Raji (cell line): ENCODE measurements around the gene TSPAN15.

ENCODE experiments used
- POLR2A ChIP-seq: IDR thresholded peaks from 2 replicates; pipeline ENCODE4 v1.6.1; 2011; ENCODE audit warnings: low read depth, low read length, control low read depth; ENCODE audit not compliant: insufficient read depth

Gene TSPAN15

DNA sequence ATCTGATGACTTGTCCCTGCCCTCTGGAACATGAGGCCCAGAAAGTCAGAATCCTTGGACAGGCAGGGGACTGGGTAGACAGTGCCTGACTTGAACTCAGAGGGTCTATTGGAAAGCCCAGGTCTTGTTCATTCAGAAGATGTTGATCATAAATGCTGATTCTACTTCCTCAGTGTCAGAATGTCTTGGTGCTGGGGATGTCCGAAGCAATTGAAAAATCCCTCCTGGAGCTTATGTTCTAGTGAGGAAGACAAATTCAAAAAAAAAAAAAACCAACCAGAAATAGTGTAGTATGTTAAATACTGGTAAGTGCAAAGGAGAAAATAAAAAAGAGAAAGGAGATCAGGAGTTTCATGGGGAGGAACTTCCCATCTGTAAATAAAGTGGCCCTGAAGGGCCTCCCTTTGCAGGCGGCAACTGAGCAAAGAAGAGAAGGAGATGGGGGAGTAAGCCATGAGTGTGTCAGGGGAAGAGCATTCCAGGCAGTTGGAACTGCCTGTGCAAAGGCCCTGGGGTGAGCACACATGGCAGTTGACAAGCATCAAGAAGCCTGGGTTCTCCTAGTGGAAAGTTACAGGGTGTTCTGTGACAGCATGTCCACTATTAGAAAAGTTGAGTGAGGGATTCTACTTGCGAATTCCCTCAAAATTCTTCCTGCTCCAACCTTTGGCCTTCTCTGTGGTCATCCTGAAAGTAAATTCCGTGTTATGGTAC lies 30.7 kb downstream of the TSPAN15 start:
- TF ChIP-seq POLR2A = no peak

DNA sequence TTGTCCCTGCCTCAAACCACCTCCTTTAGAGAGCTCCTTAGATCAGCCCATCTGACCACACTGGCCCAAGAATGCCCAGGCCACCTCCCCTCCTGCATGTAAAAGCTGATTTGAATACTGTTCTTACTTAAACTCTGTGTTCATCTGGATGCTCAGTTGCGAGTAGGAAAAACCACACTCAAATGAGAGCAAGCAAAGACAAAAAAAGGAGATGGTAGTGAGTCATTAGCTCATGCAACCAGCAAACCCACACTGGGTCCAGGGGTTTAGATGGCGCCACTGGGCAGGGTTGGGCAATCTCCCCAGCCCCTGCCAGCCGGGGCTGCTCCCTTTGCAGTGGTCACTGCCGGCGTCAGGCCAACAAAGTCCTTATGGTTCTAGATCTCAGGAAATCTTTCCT lies 32.7 kb downstream of the TSPAN15 start:
- TF ChIP-seq POLR2A = no peak

DNA sequence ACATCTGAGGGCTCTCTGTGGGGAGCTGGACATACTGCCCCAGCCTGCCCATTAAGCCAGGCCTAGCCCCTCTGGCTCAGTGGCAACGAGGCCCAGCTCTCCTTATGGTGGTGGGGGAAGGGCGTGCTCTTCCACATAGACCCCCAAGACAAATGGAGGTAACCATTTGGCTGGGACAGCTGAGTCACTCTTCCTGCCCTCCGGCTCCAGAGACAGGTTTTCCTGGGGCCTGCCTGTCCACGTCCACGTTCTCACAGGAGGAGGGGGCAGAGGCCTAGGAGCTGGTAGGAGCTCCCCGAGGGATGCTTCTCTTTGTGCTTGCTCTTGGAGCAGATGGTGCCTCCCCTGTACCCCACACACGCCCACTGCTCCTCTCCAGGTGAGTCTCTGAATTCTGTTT lies 33.5 kb downstream of the TSPAN15 start:
- TF ChIP-seq POLR2A = no peak

DNA sequence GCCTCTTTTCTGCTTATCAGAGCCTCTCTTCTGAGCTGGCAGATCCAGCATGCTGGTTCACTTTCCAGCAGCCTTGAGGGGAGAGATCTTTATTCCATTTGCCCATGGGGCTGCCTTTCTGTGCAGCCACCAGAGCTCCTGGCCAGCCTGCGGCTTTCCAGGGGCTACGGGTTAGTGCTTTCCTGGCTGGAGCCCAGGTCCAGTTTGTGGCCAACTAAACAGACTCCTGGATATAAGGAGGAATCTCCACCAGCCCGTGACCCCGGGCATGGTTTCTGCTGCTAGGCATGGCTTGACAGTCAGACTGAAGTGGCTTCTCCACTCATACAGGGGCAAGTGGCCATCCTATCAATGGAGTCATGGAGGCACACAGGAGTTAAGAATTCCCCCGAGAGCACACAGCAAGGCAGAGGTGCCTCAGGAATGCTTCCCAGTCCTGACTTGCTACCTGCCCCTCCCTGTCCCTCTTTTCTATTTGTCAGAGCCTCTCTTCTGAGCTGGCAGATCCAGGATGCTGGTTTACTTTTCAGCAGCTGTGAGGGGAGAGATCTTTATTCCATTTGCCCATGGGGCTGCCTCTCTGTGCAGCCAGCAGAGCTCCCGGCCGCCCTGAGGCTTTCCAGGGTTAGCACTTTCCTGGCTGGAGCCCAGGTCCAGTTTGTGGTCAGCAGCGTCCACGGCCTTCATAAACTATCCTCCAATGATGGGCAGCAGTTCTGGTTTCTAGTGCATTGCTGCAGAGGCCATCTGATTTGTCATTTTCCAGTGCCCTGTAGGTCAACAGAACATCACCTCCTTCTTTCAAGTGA lies 35.9 kb downstream of the TSPAN15 start:
- TF ChIP-seq POLR2A = no peak

DNA sequence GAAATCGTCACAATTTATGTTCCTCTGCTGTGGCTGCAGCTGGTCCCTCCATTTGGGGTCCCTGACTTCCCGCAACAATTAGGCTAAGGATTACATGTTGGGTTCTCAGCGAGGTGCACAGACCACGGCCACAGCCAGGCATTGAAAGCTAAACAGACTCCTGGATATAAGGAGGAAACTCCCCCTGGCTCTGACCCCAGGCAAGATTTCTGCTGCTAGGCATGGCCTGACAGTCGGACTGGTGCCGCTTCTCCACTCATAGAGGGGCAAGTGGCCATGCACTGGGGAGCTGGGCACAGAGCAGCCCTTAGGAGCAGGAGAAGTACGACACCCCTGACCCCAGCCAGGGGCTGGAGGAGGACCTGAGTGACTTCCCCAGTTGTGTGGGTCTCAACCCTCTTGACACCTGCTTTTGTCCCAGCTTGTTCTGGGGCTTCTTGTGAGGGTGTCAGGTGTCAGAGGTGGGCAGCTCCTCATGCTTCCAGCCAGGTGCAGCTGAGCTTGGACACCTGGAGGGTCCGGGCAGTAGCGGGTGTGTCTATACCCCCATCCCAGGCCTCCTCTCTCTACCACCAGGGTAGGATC lies 38.3 kb downstream of the TSPAN15 start:
- no peak for TF ChIP-seq POLR2A

DNA sequence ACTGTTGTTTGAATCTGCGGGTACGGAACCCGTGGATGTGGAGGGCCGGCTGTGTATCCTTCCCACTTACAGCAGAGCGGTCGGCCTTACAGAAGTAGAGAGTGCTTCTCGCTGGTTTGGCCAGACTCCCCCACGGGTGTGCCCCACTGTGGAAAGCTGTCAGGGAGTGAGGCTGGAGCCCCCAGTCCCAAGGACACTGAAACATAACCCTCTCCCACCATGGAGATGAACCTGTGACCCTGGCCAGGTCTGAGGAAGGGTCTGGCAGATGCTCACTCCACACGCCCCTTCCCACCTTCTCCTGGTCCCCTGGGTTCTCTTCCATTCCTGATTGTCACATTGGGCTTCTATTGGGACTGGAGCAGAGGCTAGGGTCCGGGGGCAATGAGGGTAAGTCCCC lies 39.6 kb downstream of the TSPAN15 start:
- no peak for TF ChIP-seq POLR2A

DNA sequence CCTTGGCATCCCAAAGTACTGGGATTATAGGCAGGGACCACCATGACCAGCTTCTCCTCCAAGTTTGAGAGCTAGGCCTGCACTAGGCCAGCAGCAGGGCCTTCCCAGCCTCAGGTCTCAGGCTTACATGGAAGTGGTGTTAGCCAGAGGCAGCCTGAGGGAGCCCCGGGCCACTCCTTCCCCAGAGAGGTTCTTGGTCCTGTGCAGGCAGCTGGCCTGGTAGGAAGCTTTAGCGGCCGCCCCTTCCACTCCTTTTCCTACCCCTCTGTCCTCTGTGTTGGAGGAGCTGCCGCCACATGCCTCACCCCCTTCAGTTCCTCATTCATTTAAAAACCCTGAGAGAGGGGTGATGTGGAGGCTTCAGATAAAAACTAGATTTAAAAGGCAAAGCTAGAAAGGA lies 40.3 kb downstream of the TSPAN15 start:
- TF ChIP-seq POLR2A = no peak

DNA sequence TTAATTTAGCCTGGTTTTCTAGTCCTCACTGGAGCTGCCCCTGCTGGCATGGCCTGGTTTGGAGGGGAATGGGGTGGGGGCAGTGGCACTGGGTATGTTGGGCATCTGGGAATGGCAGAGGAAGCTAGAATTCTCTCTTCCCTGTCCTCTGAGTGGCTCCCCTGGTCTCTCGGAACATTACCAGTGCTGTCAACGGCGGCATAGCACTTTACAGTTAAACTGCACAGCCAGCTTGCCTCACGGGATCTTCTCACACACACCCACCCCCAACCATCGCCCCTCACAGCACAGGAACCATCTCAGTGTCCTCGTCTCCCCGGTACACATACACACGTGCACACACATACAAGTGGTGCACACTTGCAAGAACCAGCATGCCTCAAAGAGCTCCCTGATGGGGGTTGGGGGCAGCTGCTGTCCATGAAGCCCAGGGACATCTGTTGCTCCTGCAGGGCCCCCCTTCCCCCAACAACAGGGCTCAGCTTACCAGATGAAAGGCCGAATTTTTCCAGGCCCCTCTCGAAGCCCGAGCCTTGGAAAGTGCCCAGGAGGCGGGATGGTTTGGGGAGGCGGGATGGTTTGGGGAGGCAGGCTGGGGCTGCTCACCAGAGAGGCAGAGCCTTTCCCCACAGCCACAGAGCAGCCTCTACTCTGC lies 41.0 kb downstream of the TSPAN15 start:
- TF ChIP-seq POLR2A = no peak

DNA sequence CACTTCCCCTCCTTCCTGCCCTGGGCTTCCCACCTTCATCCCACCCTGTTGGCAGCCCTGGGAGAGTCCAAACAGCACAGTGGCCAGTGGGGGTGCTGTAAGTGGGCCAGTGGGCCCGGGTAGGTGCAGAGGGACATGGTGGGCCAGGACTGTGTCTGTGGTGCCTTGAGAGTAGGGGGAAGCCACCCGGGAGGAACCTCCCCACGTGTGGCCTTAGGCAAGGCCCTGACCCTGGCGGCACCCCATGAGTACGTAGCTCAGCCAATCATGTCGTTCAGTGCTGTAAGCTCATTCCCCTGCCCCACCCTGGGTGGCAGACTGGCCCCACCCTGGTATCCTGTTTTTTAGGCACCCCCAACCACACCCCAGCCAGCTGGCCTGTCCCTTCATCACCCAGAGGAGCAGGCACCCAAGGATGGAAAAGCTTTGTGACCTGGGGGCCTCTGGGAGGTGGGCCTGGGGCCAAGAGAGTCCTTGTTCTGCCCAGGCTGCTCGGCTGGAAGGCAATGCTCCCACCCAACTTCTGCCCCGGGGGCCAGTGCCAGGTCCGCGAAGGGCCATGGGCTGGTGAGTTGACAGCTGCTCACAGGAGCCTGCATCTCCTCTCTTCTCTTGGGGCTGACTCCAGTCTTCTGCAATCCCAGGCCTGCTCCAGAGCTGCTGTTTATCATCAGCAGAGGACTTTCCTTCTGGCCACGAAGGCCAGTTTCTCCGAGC lies 41.6 kb downstream of the TSPAN15 start:
- TF ChIP-seq POLR2A = no peak

DNA sequence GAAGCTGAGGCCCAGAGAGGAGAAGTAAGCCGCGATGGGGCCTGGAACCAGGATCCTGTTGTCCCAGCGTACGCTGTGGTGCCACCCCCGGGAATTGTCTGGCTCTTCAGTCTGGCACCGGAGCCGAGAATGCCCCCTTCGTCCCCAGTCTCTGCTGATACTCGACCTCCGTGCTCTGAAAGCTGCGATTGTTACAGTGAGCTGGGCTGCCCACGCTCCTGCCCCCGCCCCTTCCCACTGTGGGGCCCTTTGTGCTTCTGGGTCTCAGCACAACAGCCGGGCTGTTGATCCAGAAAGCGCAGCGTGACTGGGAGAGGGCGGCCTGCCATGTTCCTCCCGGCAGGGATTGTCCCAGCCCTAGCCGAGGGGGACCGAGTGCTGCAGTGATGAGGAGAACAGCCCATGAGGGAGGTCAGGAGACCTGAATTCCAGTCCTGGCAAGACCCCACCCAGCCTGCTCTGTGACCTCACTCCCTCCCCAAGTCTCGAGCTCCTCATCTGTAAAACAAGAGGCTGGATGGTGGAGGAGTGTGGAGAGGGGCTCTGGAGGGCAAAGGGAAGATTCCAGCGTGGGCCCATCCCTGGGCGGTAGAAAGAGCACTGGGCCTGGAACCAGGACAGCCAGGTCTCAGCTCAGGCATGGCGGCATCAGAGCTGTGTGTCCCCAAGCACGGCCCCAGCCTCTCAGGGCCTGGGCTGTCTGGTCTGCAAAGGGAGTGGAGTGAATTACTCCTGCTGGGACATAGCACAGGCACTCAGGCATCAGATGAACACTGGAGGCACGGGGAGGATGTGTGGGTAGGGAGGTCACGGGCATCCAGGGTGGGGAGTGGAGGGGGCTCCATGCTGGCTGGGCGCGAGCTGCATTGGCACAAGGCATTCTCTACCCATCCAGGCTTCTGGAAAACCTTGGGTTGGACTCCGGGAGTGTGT lies 43.6 kb downstream of the TSPAN15 start:
- no peak for TF ChIP-seq POLR2A

DNA sequence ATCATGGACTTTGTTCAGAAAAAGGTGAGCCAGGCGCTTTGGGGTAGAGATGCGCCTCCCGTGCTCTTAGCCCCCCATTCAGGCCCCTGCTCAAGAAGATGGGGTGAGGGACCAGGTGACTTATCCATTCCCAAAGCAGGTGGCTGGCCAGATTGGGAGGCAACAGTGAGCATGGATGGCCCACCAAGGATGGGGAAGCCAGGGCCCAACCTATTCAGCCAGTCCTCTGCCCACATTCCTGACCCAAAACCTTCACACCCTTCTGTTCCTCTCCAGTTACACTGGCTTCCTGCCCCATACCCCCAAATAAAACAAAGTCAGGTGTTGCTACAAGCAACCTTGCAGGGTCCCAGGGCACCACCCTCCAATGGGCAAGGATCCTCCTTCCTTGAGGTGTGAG lies 44.4 kb downstream of the TSPAN15 start:
- no peak for TF ChIP-seq POLR2A

DNA sequence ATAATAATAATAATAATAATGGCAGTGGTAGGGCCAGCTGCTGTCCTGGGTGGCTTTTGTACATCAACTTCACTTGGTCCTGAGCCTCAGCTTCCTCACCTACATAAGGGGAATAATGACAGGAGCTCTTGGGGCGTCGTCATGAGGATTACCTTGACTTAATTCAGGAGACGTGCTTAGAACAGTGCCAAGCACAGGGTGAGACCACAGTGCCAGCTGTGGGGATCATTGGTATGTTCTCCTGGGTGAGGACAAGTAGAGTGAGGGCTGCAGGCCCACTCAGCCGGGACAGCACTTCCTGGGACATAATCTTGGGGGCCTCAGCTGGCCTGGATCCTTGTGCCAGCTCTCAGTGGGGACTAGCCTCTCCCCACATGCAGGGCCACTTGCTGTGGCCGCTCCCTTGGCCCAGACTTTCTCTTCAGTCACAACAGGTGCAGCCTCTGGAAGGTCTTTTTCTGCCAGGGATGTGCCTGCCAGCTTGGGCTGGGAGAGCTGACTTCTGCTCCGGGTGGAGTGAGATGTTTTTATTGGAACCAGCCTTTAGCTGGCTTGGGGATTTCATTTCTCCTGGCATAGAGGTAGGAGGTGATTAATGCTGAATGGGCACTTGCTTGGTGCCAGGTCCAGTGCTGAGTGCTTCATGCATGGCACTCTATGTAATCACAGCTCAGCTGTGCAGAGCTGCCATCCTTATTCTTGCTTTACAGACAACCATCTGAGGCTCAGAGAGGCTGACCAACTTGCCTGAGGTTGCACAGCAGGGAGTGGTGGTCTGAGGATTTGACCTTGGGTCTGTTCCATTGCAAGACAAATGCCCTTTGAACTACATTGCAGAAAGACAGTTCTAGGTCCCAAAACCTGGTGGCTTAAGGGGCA lies 45.3 kb downstream of the TSPAN15 start:
- no peak for TF ChIP-seq POLR2A

DNA sequence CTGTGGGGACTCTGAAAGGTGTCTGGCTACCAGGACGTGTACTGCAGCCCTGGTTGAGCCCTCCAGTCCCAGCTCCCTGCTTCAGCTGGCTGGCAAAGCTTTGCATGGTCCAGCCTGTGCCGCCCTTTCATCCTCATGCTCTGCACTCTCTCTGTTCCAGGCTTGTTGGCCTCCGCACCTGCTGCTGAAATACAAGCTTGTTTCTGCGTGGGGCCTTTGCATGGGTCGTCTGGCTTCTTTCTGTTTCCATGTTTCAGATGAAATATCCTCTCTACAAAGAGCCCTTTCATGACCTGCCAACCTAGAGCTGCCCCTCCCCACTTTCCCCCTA lies 45.9 kb downstream of the TSPAN15 start:
- TF ChIP-seq POLR2A = no peak
